ENCODE results near the gene SELENOS.

SELENOS gene

DNA sequence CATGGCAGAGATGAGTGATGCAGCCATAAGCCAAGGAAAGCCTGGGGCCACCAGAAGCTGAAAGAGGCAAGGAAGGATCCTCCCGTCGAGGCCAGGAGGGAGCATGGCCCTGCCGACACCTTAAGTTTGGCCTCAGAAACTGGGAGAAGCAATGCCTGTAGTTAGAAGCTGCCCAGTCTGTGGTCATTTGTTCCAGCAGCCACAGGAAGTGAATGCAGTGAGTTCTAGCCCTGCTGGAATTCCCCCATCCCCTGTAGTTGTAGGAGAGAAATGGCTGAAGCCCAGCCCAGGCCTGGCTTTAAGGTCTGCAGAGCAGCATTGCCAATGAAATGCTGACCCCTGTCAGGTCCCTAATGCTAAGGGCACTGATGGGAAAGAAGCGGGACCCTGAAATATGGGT lies 13.3 kb downstream of the SELENOS start:
- DNase-seq (ENCODE audit: low read depth) = no peak
- no peak overlapping the region for H3K4me3 ChIP-seq (ENCODE audit: low read length)
- TF ChIP-seq, protein P1, sequence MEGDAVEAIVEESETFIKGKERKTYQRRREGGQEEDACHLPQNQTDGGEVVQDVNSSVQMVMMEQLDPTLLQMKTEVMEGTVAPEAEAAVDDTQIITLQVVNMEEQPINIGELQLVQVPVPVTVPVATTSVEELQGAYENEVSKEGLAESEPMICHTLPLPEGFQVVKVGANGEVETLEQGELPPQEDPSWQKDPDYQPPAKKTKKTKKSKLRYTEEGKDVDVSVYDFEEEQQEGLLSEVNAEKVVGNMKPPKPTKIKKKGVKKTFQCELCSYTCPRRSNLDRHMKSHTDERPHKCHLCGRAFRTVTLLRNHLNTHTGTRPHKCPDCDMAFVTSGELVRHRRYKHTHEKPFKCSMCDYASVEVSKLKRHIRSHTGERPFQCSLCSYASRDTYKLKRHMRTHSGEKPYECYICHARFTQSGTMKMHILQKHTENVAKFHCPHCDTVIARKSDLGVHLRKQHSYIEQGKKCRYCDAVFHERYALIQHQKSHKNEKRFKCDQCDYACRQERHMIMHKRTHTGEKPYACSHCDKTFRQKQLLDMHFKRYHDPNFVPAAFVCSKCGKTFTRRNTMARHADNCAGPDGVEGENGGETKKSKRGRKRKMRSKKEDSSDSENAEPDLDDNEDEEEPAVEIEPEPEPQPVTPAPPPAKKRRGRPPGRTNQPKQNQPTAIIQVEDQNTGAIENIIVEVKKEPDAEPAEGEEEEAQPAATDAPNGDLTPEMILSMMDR (conservative IDR thresholded peaks at IDR 0.05; ENCODE audit: low read depth, low read length) = no peak

GRCh38 chr15:101262551-101262950 lies 14.7 kb downstream of the SELENOS start:
- no peak overlapping the region for H3K4me3 ChIP-seq (ENCODE audit: low read length)
- no peak for DNase-seq (ENCODE audit: low read depth)
- TF ChIP-seq, protein P1 (conservative IDR thresholded peaks at IDR 0.05; ENCODE audit: low read depth, low read length) = no peak

- peak; percentile 34 for DNase-seq (ENCODE audit: low read depth)
- H3K4me3 ChIP-seq (ENCODE audit: low read length) = no peak overlapping the region
- TF ChIP-seq, protein P1 (conservative IDR thresholded peaks at IDR 0.05; ENCODE audit: low read depth, low read length) = peak; percentile 89
Measured at GRCh38 chr15:101258238-101259144, 18.8 kb downstream of the SELENOS start.

- no peak overlapping the region for H3K4me3 ChIP-seq (ENCODE audit: low read length)
- DNase-seq (ENCODE audit: low read depth) = no peak
- TF ChIP-seq, protein P1 (conservative IDR thresholded peaks at IDR 0.05; ENCODE audit: low read depth, low read length) = peak; percentile 30
Measured at GRCh38 chr15:101256757-101257156, 20.5 kb downstream of the SELENOS start.

DNA sequence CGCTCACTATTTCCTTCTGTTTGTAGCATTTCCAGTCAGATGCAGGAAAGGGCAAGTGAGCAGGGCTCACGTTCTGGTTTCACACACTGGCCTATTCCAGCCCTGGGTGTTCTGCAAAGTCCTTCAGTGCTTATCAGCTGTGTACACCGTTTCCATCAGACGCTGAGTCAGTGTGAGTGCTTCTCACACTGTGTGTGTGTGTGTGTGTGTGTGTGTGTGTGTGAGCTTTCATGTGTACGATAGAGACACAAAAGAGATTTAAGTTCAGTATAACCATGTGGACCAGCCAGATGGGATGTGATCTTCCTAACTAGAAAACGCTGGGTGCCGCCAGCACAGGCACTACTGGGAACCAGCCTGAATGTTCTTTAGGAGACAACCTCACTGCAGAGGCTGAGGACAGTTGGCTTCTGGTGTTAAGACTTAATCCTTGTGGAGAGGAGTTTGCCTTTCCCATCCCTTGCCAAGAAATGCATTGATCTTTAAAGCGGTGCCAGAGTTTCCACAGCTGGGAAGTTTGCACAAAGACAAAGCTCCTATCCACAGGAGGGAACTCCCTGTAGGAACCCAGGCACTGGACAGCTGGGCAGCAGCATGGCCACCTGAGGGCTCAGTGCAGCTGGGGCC lies 21.6 kb downstream of the SELENOS start:
- TF ChIP-seq, protein P1 (conservative IDR thresholded peaks at IDR 0.05; ENCODE audit: low read depth, low read length) = no peak
- DNase-seq (ENCODE audit: low read depth) = peak; percentile 26
- H3K4me3 ChIP-seq (ENCODE audit: low read length) = no peak overlapping the region

DNA sequence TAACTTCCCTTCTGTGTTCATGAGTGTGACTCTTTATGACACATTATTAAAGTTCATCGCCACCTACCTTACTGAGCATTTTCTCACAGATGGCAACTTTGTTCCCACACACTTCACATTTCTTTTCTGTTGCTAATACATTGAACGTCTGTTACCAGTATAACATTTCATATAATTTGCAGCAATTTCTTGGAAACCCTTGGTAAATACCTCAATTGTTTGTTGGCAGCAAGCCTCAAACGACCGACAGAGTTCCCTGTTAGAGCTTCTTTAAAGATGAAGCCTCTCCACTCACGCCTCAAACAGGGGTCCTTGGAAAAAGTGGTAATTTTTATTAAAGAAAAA lies 22.3 kb downstream of the SELENOS start:
- DNase-seq (ENCODE audit: low read depth) = no peak

More for the DNA sequence above, 22.3 kb downstream of the SELENOS start:
- TF ChIP-seq, protein P1 (conservative IDR thresholded peaks at IDR 0.05; ENCODE audit: low read depth, low read length) = no peak
- H3K4me3 ChIP-seq (ENCODE audit: low read length) = no peak overlapping the region

All from retinal pigment epithelial cell (primary cell).